HepG2 (cell line): Measurements from ENCODE around the gene POLR3K. TPM values are rescaled to one million over a fixed set of nuclear protein-coding genes. Genes with fewer than 3 reads are reported as not detected.

Experiments
- CCDC6 ChIP-seq: sonication (generic); formaldehyde crosslinking; IDR thresholded peaks from 2 replicates; pipeline ENCODE4 v1.8.1; 2022; ENCODE audit warnings: mild to moderate bottlenecking, missing genetic modification reagents, moderate library complexity
- GPN1 ChIP-seq: sonication (generic); formaldehyde crosslinking; IDR thresholded peaks from 2 replicates; pipeline ENCODE4 v1.5.1; 2020; ENCODE audit warnings: missing genetic modification reagents, borderline replicate concordance
- HDAC2 ChIP-seq: sonication (generic); formaldehyde crosslinking; IDR thresholded peaks from 2 replicates; pipeline ENCODE4 v1.4.0; 2020; ENCODE audit warnings: missing genetic modification reagents
- POGZ ChIP-seq: sonication (generic); formaldehyde crosslinking; IDR thresholded peaks from 2 replicates; pipeline ENCODE4 v1.4.0; 2020; ENCODE audit warnings: mild to moderate bottlenecking, missing genetic modification reagents
- RFXAP ChIP-seq: sonication (generic); formaldehyde crosslinking; IDR thresholded peaks from 2 replicates; pipeline ENCODE4 v1.4.0; 2020; ENCODE audit warnings: missing genetic modification reagents, borderline replicate concordance
- SKI ChIP-seq: fragments of 450-650 bp; IDR thresholded peaks from one replicate; pipeline ENCODE4 v1.6.1; 2018; ENCODE audit warnings: mild to moderate bottlenecking; ENCODE audit not compliant: partially characterized antibody
- ZNF670 ChIP-seq: sonication (generic); formaldehyde crosslinking; IDR thresholded peaks from 2 replicates; pipeline ENCODE4 v1.8.0; 2022; ENCODE audit warnings: mild to moderate bottlenecking, missing genetic modification reagents, borderline replicate concordance
- polyA plus RNA-seq, 8 experiments: library from polyadenylated mRNA; depleted of rRNA in 3 of 8; stranded (reverse) in 7 of 8; unstranded in 1 of 8; fragments of >200 nt; fragmentation: Illumina TruSeq in 4 of 8; extraction: Trizol in 4 of 8; gene quantifications; 2 replicates each; pipeline versions ENCODE4 v1.2.1 to v1.2.3, GENCODE V29; 2011 to 2016; ENCODE audit warnings: low read depth in 4 of 8, missing spikeins in 1 of 8, mixed read lengths in 1 of 8; ENCODE audit not compliant: insufficient read depth in 1 of 8
- total RNA-seq, 5 experiments: library from RNA; depleted of rRNA; stranded (reverse); fragments of >200 nt; fragmentation: Illumina TruSeq; extraction: Trizol; gene quantifications; 2 replicates each; pipeline ENCODE4 v1.2.3, GENCODE V29; 2016; ENCODE audit warnings: low read depth in 1 of 5
- TF ChIP-seq, protein P1 (sequence below): sonication (generic); formaldehyde crosslinking; IDR thresholded peaks from 2 replicates; pipeline ENCODE4 v1.4.0; 2020; ENCODE audit warnings: mild to moderate bottlenecking, missing genetic modification reagents, borderline replicate concordance
- TF ChIP-seq, protein P2 (sequence below): IDR thresholded peaks from 2 replicates; pipeline ENCODE4 v1.6.1; 2016; ENCODE audit warnings: missing compliant biosample characterization, missing genetic modification reagents, borderline replicate concordance
- TF ChIP-seq, protein P3 (sequence below): sonication (generic); formaldehyde crosslinking; IDR thresholded peaks from 2 replicates; pipeline ENCODE4 v1.5.0; 2020; ENCODE audit warnings: mild to moderate bottlenecking, missing genetic modification reagents, borderline replicate concordance

POLR3K gene
- total and polyA plus RNA-seq, 2 of the 13 experiments (the other 11 are each of a cell fraction or from before 2014, with no cell fraction given), result 14.8 to 18.8 TPM

DNA sequence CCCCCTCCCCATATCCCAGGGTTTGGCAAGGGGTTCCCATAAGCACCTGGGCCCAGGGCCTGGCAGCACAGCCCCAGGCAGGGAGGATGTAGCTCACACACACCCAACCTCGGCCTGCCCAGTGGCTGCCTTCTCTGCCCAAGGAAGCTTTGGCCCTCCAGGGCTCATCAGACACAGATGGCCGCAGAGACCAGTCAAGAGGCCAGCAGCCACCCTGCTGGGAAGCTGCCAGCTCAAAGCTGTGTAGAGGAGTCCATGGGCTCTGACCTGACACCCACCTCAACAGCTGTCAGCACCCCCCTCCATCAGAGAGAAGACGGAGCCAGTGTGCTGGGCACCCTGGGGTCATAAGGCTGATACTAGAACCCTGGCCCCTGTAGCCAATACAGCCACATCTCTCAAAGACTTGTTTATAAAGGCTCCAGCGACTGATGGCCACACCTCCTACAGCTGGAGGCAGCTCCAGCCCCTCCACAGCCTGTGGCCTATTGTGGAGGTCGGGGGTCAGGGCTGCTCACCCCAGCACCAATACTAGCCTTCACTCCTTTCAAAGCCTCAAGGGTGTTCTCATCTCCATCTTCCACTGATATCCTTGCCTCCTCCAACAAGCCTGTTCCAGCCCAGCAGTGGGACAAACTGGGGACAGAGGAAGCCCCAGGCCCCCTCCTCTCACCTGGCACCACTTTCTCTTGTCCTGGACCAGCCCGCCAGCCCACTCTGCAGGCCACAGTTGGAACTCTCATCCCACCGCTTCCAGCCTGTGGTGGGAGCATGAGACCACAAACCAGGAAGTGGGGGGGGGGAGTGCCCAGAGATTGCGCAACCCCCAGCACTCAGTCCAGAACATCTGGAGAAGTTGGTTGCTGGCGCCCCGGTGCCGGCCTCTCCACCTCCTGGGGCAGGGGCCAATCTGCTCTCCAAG is 22.4 kb upstream of the POLR3K start (continued):
- TF ChIP-seq, protein P1, sequence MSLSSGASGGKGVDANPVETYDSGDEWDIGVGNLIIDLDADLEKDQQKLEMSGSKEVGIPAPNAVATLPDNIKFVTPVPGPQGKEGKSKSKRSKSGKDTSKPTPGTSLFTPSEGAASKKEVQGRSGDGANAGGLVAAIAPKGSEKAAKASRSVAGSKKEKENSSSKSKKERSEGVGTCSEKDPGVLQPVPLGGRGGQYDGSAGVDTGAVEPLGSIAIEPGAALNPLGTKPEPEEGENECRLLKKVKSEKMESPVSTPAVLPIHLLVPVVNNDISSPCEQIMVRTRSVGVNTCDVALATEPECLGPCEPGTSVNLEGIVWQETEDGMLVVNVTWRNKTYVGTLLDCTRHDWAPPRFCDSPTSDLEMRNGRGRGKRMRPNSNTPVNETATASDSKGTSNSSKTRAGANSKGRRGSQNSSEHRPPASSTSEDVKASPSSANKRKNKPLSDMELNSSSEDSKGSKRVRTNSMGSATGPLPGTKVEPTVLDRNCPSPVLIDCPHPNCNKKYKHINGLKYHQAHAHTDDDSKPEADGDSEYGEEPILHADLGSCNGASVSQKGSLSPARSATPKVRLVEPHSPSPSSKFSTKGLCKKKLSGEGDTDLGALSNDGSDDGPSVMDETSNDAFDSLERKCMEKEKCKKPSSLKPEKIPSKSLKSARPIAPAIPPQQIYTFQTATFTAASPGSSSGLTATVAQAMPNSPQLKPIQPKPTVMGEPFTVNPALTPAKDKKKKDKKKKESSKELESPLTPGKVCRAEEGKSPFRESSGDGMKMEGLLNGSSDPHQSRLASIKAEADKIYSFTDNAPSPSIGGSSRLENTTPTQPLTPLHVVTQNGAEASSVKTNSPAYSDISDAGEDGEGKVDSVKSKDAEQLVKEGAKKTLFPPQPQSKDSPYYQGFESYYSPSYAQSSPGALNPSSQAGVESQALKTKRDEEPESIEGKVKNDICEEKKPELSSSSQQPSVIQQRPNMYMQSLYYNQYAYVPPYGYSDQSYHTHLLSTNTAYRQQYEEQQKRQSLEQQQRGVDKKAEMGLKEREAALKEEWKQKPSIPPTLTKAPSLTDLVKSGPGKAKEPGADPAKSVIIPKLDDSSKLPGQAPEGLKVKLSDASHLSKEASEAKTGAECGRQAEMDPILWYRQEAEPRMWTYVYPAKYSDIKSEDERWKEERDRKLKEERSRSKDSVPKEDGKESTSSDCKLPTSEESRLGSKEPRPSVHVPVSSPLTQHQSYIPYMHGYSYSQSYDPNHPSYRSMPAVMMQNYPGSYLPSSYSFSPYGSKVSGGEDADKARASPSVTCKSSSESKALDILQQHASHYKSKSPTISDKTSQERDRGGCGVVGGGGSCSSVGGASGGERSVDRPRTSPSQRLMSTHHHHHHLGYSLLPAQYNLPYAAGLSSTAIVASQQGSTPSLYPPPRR (CRISPR knock-in tag), result no peak
- TF ChIP-seq HDAC2 (CRISPR knock-in tag) (no peak), SKI (peak; percentile 13), RFXAP (CRISPR knock-in tag) (no peak), CCDC6 (CRISPR knock-in tag) (0 out of 2 replicates have a peak, but pooled peaks have one; percentile 31), ZNF670 (CRISPR knock-in tag) (no peak), GPN1 (CRISPR knock-in tag) (no peak), POGZ (peak; percentile 14; the same call in 1 of the 2 replicates)
- TF ChIP-seq, protein P2, sequence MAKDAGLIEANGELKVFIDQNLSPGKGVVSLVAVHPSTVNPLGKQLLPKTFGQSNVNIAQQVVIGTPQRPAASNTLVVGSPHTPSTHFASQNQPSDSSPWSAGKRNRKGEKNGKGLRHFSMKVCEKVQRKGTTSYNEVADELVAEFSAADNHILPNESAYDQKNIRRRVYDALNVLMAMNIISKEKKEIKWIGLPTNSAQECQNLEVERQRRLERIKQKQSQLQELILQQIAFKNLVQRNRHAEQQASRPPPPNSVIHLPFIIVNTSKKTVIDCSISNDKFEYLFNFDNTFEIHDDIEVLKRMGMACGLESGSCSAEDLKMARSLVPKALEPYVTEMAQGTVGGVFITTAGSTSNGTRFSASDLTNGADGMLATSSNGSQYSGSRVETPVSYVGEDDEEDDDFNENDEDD (CRISPR knock-in tag), result no peak; the same call in 1 of the 2 replicates
- TF ChIP-seq, protein P3, sequence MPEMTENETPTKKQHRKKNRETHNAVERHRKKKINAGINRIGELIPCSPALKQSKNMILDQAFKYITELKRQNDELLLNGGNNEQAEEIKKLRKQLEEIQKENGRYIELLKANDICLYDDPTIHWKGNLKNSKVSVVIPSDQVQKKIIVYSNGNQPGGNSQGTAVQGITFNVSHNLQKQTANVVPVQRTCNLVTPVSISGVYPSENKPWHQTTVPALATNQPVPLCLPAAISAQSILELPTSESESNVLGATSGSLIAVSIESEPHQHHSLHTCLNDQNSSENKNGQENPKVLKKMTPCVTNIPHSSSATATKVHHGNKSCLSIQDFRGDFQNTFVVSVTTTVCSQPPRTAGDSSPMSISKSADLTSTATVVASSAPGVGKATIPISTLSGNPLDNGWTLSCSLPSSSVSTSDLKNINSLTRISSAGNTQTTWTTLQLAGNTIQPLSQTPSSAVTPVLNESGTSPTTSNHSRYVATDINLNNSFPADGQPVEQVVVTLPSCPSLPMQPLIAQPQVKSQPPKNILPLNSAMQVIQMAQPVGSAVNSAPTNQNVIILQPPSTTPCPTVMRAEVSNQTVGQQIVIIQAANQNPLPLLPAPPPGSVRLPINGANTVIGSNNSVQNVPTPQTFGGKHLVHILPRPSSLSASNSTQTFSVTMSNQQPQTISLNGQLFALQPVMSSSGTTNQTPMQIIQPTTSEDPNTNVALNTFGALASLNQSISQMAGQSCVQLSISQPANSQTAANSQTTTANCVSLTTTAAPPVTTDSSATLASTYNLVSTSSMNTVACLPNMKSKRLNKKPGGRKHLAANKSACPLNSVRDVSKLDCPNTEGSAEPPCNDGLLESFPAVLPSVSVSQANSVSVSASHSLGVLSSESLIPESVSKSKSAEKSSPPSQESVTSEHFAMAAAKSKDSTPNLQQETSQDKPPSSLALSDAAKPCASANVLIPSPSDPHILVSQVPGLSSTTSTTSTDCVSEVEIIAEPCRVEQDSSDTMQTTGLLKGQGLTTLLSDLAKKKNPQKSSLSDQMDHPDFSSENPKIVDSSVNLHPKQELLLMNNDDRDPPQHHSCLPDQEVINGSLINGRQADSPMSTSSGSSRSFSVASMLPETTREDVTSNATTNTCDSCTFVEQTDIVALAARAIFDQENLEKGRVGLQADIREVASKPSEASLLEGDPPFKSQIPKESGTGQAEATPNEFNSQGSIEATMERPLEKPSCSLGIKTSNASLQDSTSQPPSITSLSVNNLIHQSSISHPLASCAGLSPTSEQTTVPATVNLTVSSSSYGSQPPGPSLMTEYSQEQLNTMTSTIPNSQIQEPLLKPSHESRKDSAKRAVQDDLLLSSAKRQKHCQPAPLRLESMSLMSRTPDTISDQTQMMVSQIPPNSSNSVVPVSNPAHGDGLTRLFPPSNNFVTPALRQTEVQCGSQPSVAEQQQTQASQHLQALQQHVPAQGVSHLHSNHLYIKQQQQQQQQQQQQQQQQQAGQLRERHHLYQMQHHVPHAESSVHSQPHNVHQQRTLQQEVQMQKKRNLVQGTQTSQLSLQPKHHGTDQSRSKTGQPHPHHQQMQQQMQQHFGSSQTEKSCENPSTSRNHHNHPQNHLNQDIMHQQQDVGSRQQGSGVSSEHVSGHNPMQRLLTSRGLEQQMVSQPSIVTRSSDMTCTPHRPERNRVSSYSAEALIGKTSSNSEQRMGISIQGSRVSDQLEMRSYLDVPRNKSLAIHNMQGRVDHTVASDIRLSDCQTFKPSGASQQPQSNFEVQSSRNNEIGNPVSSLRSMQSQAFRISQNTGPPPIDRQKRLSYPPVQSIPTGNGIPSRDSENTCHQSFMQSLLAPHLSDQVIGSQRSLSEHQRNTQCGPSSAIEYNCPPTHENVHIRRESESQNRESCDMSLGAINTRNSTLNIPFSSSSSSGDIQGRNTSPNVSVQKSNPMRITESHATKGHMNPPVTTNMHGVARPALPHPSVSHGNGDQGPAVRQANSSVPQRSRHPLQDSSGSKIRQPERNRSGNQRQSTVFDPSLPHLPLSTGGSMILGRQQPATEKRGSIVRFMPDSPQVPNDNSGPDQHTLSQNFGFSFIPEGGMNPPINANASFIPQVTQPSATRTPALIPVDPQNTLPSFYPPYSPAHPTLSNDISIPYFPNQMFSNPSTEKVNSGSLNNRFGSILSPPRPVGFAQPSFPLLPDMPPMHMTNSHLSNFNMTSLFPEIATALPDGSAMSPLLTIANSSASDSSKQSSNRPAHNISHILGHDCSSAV, result no peak
